ENCODE data around the gene GLRX. TPM values are rescaled to one million over a fixed set of nuclear protein-coding genes. Genes with fewer than 3 reads are reported as not detected.

The GLRX gene
- total and polyA plus RNA-seq, 2 donors (not counting 1 experiment from before 2014, with no cell fraction given), result 91.8 to 429 TPM

DNA sequence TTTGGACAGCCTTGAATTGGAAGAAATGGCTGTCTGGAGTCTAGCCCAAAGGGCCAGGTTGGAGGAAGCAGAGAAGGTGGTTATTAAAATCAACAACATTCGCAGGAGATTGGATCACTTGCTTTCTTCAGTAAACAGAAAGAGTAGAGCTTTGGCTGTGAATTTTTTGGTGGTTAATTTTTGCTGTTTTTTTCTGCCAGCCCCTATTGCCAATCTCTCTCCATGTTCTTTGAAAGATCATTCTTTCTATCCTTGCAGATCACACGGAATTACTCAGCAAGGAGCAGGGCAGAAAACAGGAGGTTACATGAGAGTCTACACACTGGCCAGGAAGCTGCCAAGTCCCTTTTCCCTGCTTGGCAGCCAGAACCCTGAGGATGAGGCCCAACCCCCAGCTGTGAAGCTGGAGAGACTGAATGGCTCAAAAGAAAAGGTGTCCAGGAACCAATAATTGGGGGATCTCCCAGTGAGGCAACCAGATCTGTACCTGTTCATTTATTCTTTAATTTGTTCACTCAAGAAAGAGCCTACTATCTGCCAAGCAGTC is 13.0 kb downstream of the GLRX start:
- peaks cover 30% of the 10 kb centered on the region for H3K4me1 ChIP-seq (ENCODE audit: control insufficient read depth, extremely low read depth, insufficient read depth, low read length)
- H3K4me2 ChIP-seq (ENCODE audit: extremely low read depth, insufficient read depth, low read length), result peak overlapping the region; percentile 59
- no peaks in the 10 kb centered on the region for H3K9me3 ChIP-seq (ENCODE audit: control insufficient read depth, insufficient read depth, low read depth, low read length)
- H3K9ac ChIP-seq (ENCODE audit: insufficient read depth, low read length), result no peak overlapping the region
- H3K79me2 ChIP-seq (ENCODE audit: control insufficient read depth, insufficient read depth, low read length), result no peaks in the 10 kb centered on the region
- H3K4me3 ChIP-seq (replicated peaks in 1 of 4; ENCODE audit: control extremely low read depth in 1 of 4, insufficient read depth in 1 of 4, low read depth in 3 of 4, low read length in 4 of 4), result no peak overlapping the region
- no peak overlapping the region for H2AFZ ChIP-seq (ENCODE audit: low read length)
- TF ChIP-seq EZH2 (IDR thresholded peaks at IDR 0.05; ENCODE audit: low read length, missing control alignments), result no peak
- TF ChIP-seq, protein P1, sequence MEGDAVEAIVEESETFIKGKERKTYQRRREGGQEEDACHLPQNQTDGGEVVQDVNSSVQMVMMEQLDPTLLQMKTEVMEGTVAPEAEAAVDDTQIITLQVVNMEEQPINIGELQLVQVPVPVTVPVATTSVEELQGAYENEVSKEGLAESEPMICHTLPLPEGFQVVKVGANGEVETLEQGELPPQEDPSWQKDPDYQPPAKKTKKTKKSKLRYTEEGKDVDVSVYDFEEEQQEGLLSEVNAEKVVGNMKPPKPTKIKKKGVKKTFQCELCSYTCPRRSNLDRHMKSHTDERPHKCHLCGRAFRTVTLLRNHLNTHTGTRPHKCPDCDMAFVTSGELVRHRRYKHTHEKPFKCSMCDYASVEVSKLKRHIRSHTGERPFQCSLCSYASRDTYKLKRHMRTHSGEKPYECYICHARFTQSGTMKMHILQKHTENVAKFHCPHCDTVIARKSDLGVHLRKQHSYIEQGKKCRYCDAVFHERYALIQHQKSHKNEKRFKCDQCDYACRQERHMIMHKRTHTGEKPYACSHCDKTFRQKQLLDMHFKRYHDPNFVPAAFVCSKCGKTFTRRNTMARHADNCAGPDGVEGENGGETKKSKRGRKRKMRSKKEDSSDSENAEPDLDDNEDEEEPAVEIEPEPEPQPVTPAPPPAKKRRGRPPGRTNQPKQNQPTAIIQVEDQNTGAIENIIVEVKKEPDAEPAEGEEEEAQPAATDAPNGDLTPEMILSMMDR (conservative IDR thresholded peaks at IDR 0.05 in 1 of 2, IDR thresholded peaks at IDR 0.05 in 1 of 2; ENCODE audit: low read depth in 1 of 2, low read length in 2 of 2), result no peak
- H3K27me3 ChIP-seq (ENCODE audit: control insufficient read depth, insufficient read depth, low read length), result no peaks in the 10 kb centered on the region
- H4K20me1 ChIP-seq (ENCODE audit: control insufficient read depth, extremely low read depth, insufficient read depth, low read length), result no peaks in the 10 kb centered on the region
- peak; percentile 51 to 70 for DNase-seq (ENCODE audit: low read depth in 2 of 2)
- H3K36me3 ChIP-seq (ENCODE audit: control insufficient read depth, insufficient read depth, low read length), result peaks cover 3% of the 10 kb centered on the region
- H3K27ac ChIP-seq (ENCODE audit: insufficient read depth, low read length), result peak overlapping the region; percentile 42

- H3K9ac ChIP-seq (ENCODE audit: insufficient read depth, low read length), result no peak overlapping the region
- H3K27ac ChIP-seq (ENCODE audit: insufficient read depth, low read length), result no peak overlapping the region
- TF ChIP-seq EZH2 (IDR thresholded peaks at IDR 0.05; ENCODE audit: low read length, missing control alignments), result no peak
- TF ChIP-seq, protein P1 (conservative IDR thresholded peaks at IDR 0.05 in 1 of 2, IDR thresholded peaks at IDR 0.05 in 1 of 2; ENCODE audit: low read depth in 1 of 2, low read length in 2 of 2), result no peak
- H3K36me3 ChIP-seq (ENCODE audit: control insufficient read depth, insufficient read depth, low read length), result no peaks in the 10 kb centered on the region
- H3K9me3 ChIP-seq (ENCODE audit: control insufficient read depth, insufficient read depth, low read depth, low read length), result no peaks in the 10 kb centered on the region
- no peak overlapping the region for H2AFZ ChIP-seq (ENCODE audit: low read length)
- peak overlapping the region; percentile 9 for H3K4me2 ChIP-seq (ENCODE audit: extremely low read depth, insufficient read depth, low read length)
- H3K27me3 ChIP-seq (ENCODE audit: control insufficient read depth, insufficient read depth, low read length), result no peaks in the 10 kb centered on the region
- peaks cover 30% of the 10 kb centered on the region for H3K4me1 ChIP-seq (ENCODE audit: control insufficient read depth, extremely low read depth, insufficient read depth, low read length)
- H3K4me3 ChIP-seq (replicated peaks in 1 of 4; ENCODE audit: control extremely low read depth in 1 of 4, insufficient read depth in 1 of 4, low read depth in 3 of 4, low read length in 4 of 4), result no peak overlapping the region
- H3K79me2 ChIP-seq (ENCODE audit: control insufficient read depth, insufficient read depth, low read length), result no peaks in the 10 kb centered on the region
- no peaks in the 10 kb centered on the region for H4K20me1 ChIP-seq (ENCODE audit: control insufficient read depth, extremely low read depth, insufficient read depth, low read length)
- DNase-seq (ENCODE audit: low read depth in 2 of 2), result peak in 1 of 2 donors; percentile 68
These were observed 13.7 kb downstream of the GLRX start for GRCh38 chr5:95808686-95809413.

DNA sequence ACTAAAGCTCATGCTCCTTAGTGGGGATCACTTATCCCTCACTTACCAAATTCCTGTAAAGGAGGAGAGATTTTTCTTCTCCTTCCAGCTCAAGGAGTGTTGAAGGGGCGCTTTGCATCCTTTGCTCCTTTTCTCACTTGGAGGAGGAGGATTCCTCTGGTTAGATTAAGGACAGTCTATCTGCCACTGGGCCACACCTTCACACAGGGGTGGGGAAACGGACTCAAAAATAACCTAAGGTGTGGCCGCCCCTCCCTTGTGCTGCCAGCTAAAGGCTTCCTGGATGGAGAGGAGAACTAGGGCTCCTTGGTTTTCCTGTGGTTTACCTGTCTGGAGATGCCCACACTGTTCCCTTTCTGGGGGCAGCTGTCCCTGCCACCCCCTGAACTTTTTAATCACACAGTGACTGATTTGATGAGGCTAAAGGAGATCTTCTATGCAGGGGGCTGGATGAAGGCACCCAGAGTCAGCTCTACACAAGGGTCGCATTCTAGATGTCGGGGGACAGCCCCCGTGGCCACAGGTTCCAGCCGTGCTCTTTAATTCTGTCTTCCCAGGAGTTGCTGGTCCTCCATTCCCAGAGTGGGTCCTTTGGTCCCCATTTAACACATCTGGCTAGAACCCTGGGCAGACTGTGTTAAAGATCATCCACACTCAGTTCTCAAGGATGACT is 14.4 kb downstream of the GLRX start:
- TF ChIP-seq, protein P1 (conservative IDR thresholded peaks at IDR 0.05 in 1 of 2, IDR thresholded peaks at IDR 0.05 in 1 of 2; ENCODE audit: low read depth in 1 of 2, low read length in 2 of 2), result no peak
- TF ChIP-seq EZH2 (IDR thresholded peaks at IDR 0.05; ENCODE audit: low read length, missing control alignments), result no peak
- Histone ChIP-seq H3K9me3 (ENCODE audit: control insufficient read depth, insufficient read depth, low read depth, low read length) (no peaks in the 10 kb centered on the region), H3K4me1 (ENCODE audit: control insufficient read depth, extremely low read depth, insufficient read depth, low read length) (peaks cover 30% of the 10 kb centered on the region), H3K27me3 (ENCODE audit: control insufficient read depth, insufficient read depth, low read length) (no peaks in the 10 kb centered on the region), H3K36me3 (ENCODE audit: control insufficient read depth, insufficient read depth, low read length) (no peaks in the 10 kb centered on the region), H3K4me3 (replicated peaks in 1 of 4; ENCODE audit: control extremely low read depth in 1 of 4, insufficient read depth in 1 of 4, low read depth in 3 of 4, low read length in 4 of 4) (no peak overlapping the region), H3K9ac (ENCODE audit: insufficient read depth, low read length) (no peak overlapping the region), H3K4me2 (ENCODE audit: extremely low read depth, insufficient read depth, low read length) (no peak overlapping the region), H3K27ac (ENCODE audit: insufficient read depth, low read length) (no peak overlapping the region), H2AFZ (ENCODE audit: low read length) (no peak overlapping the region), H4K20me1 (ENCODE audit: control insufficient read depth, extremely low read depth, insufficient read depth, low read length) (no peaks in the 10 kb centered on the region), H3K79me2 (ENCODE audit: control insufficient read depth, insufficient read depth, low read length) (no peaks in the 10 kb centered on the region)
- DNase-seq (ENCODE audit: low read depth in 2 of 2), result no peak
